Heart left ventricle (tissue), 13 donors: ENCODE measurements around the gene HSH2D.
"Not testable (repeated sequence)": the region's sequence is repeated elsewhere in the genome, so short reads cannot be mapped to it uniquely, and the experiment has no call there.

ENCODE experiments used
- CTCF ChIP-seq, 12 donors: fragments of 200-600 bp; sonication (generic) in 4 of 12; IDR thresholded peaks; one replicate each; pipeline versions ENCODE4 v1.5.0 to v1.8.0; 2018 to 2022; ENCODE audit warnings: antibody characterized with exemption in 12 of 12, mild to moderate bottlenecking in 5 of 12
- POLR2A ChIP-seq, 2 donors: fragments of 450-650 bp; IDR thresholded peaks; one replicate each; pipeline ENCODE4 v1.6.1; 2017; ENCODE audit warnings: antibody characterized with exemption in 2 of 2, mild to moderate bottlenecking in 2 of 2, moderate library complexity in 2 of 2
- donor health status: ischemic (EF 13 %, LVEDD 7.1; RV severe dilation, severe dysfunction).
- donor health status: DM: no; HTN: yes; CAD: no.
- donor health status: DM: no; HTN: no; CAD: no.
- donor health status: ischemic (EF 25% LVEDD 6.9; RV normal size, moderate dysfunction).
- donor health status: ischemic (EF 25% LVEDD 5.7; RV mildly dilated, moderate dysfunction).
- donor health status: ischemic (EF 35%, LVEDD 5.7; RV mildly dilated, moderate dysfunction).
- donor health status: nonischemic (EF 11% LVEDD 7.7; RV severe dilation, severe dysfunction).
- donor health status: DM: yes; HTN: yes; CAD: no.
- donor health status: PGD.
- donor health status: ischemic (EF 29% LVEDD 5.4; RV normal size, mild dysfunction).
- donor health status: nonischemic (EF 23%, LVEDD 6.1; RV moderate dilation, normal function).

- TF ChIP-seq CTCF, POLR2A (IDR thresholded peaks at IDR 0.05): not testable (repeated sequence)
Observed at GRCh38 chr19:16178866-16179265, 35.4 kb downstream of the HSH2D start.
